Fibroblast of skin of left biceps (primary cell): ENCODE results near the gene TMEM141.

Experiments
- DNase-seq, 2 experiments: peaks; one replicate each; pipeline ENCODE4 v3.0.0-alpha.2; 2013; ENCODE audit warnings: low read depth in 2 of 2

The TMEM141 gene

DNA sequence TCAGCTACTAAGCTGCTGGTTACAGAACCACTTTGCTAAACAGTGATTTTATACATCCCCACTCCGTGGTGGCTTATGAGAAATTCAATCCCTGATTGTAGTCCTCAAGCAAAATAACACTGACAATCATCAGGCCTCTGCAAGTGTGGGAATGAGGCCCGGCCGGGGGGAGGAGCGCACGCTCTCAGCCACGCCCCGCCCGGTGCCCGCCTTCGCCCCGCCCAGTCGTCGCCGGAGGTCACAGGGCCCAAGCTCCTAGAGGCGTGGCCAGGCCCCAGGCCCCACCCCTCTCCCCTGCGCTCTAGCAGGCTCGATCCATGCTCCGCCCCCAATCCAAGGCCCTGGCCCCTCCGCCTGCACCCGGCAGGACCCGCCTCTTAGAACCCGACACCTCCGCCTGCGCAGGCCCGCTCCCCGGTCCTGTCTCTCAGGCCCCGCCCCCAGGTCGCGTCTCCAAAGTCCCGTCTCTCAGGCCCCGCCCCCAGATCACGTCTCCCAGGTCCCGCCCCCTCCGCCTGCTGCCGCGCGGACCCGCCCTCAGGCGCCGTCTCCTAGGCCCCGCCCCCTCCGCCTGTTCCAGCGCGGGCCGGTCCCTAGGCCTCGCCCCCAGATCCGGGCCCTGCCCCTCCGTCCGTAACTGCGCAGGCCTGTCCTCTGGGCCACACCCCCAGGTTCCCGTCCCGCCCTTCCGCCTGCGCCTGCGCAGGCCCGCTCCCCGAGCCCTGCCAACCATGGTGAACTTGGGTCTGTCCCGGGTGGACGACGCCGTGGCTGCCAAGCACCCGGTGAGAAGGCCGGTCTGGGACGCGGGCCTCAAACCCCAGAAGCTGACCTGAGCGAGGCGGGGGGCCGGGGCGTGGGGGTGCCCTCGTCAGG lies at the start of gene TMEM141:
TMEM141 (plus strand) TSS at position 705 of the 876 bp plus-strand sequence; CDS start at position 732, 27 bp downstream.
- DNase-seq = peak; percentile 98

DNA sequence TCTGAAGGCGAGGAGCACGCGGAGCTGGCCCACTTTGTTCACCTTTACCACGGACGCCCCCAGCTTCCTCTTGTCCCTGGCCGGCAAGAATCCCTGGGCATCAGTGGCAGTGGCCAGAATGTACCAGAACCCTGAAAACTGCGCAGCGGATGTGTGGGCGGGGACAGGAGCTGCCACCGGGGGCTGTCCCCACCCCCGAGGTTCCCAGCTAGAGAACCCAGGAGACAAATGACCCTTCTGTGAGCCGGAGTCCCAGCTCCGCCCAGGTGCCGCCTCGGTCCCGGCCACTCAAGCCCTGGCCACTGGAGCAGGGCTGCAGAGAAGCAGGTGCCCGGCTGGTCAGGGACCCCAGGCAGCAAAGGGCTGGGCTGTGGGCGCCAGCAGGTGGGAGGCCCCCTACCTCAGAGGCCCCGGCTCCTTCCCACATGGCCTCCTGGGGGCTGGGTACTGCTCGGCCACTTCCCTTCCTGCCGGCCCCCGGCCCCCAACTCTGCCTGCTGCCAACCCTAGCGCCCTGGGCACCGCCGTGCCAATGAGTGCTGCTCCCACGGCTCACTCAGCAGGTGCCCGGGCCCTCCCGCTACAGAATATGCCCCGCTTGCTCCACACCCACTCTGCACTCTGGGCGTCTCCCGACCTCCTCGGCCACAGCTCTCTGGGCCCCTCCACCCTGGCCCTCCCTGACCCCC lies 49.1 kb upstream of the TMEM141 start:
- no peak for DNase-seq

DNA sequence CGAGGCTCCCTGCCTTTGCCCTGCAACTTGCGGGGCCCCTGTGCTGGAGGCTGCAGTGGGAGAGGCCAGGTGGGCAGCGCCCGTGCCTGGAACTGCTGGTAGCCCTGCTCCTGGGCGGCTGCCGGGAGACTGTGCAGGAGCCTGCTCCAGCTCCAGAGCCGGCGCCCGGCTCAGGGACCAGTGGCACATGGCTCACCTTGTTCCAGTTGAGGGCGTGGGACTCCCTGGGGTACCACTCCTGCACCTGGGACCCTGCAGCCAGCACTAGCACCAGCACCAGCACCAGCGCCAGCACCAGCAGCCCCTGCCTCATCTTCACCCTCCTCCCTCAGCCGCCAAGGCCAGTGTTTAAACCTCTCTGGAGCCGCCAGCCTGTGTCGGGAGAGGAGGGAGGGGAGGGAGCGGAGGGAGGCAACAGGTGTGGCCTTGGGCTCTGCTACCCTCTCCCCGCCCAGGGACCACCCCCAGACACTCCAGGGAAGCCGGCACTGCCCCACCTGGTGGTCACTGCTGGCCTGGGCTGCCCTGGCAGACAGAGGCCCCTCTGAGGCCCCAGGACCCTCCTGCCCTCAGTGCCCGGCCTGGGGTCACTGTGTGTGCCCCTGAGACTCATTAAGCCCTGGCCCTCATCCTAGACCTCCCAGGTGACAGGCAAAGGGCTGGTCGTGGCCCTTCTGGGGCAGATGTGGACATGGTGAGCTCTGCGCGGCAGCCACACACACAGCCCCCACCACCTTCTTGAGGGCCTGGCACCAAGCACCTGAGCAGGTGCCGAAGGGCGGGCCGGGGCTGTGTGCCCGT lies 48.4 kb upstream of the TMEM141 start, which contains the start of gene LCN10:
LCN10 (minus strand) TSS at position 350 of the 801 bp plus-strand sequence; CDS start at position 313, 37 bp downstream.
- no peak for DNase-seq

GRCh38 chr9:136743639-136744211 lies 47.4 kb upstream of the TMEM141 start:
- DNase-seq = no peak

DNA sequence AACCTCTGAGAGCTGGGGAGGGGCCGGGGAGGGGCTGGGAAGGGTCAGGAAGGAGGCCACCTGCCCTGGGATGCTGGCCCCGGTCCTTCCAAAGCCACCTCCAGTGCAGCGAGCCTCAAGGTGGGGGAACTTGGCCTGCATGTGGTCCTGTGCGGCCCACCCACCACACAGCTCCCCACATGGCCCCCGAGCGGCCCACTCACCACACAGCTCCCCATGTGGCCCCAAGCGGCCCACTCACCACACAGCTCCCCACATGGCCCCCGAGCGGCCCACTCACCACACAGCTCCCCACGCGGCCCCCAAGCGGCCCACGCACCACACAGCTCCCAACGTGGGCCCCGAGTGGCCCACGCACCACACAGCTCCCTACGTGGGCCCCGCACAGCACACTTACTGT lies 46.4 kb upstream of the TMEM141 start:
- no peak for DNase-seq

- no peak for DNase-seq
These were observed 45.6 kb upstream of the TMEM141 start for GRCh38 chr9:136745389-136746154.

DNA sequence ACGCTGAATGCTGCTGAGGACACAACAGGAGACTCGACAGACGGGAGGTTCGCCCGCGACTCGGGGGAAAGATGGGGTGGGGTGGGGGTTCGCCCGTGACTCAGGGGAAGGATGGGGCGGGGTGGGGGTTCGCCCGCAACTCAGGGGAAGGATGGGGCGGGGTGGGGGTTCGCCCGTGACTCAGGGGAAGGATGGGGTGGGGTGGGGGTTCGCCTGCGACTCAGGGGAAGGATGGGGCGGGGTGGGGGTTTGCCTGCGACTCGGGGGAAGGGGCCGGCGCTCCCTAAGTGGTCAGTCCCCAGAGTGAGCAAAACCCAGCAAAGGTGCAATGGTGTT lies 45.0 kb upstream of the TMEM141 start:
- no peak for DNase-seq

DNA sequence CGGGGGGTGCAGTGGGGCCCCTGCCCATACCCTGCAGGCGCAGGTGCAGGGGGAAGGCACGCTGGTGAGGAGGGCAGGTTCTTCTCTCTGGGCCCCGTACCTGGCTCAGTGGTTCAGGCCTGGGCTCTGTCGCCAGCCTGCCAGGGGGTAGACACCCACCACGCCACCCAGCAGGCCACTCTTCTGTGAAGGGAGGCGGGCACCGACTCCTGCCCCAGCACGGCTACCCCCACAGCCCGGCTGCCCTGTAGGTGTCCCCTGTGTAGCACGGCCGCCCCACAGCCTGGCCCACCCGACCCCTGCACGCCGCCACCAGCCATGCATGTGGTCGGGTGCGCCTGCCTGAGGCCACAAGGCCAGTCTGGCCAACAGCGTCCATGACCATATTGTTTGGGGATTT lies 44.5 kb upstream of the TMEM141 start:
- no peak for DNase-seq

- DNase-seq = no peak
These were observed 43.7 kb upstream of the TMEM141 start for GRCh38 chr9:136747161-136748060.

DNA sequence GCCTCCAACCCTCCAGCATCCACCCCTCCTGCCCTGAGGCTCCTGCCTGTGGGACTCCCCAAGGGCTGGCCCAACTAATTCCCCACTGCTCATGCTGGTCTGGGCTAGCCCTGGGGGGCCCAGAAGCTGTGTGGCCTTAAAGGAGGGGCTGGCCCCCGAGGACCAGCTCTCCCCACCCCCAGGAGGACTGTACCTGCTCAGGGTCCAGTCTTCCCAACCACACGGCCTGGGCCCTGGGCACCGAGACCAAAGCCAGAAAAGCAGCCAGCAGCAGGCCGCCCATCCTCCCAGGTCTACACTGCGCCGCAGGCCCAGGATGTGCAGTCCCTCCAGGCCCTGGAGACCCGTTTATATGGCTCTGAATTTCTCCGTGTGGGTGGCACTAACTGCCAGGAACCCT lies 42.9 kb upstream of the TMEM141 start, which contains the start of gene LCN6:
LCN6 (minus strand) TSS at position 325 of the 400 bp plus-strand sequence; CDS start at position 283, 42 bp downstream.
- DNase-seq = no peak

DNA sequence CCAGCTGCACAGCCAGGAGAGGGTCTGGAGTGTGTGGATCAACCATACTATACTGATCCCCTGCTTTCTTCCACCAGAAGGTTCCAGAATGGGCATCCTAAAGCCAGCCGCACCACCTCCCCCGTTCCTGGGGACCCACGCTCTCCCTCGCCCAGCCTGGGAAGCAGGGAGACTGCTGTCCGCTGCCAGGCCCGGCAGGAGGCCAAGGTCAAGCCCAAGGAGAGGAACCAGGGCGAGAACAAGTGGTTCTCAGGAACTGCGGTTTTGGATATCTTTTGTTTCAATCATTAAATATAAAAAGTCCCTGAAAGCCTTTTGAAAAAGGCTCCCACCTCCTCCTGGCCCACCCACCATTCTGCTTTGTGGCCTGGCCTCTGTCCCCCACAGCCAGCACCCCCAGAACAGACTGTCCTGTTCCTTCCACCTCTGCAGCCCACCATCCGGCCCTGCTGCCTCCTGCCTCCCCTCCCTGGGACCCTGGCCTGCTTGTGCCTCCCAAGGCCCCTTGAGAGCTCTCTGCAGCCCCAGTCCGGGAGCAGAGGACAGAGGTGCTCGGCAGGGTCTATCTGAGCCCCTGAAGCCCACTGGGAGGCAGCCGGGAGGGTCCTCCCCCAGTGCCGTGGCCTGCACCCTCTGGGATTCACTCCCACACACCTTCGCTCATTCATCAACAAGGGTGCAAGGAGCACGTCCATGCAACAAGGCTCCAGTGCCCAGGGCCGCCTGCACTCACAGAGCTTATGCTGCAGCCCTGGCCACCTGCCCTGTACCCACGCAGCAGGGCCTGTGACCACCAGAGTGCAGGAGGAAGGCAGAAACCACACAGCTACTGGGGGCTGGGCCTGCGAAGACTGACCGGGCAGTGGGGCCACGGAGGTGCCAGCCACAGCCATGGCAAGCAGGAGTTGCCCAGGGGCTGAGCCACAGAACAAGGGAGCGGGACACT lies 42.2 kb upstream of the TMEM141 start:
- DNase-seq = no peak

- no peak for DNase-seq
These were observed 40.6 kb upstream of the TMEM141 start for GRCh38 chr9:136750526-136750925.

DNA sequence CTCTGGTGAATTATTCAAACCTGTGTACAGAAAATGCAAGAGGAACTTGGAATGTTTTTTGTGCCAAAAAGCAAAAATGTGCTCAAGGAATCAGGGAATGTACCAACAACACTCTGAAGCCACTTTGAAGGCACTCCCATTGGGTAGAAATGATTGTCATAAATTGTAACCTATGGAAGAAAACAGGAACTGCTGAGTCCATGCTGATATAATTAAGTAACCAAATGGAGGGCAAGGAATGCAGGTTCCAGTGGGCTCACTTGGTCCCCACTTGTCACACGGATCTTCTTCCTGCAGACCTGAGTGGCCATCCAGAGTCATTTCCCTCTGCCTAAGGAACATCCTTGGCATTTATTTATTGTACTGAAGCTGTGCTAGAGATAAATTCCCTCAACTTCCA lies 39.9 kb upstream of the TMEM141 start:
- no peak for DNase-seq

GRCh38 chr9:136751814-136752213 lies 39.3 kb upstream of the TMEM141 start:
- DNase-seq = no peak

DNA sequence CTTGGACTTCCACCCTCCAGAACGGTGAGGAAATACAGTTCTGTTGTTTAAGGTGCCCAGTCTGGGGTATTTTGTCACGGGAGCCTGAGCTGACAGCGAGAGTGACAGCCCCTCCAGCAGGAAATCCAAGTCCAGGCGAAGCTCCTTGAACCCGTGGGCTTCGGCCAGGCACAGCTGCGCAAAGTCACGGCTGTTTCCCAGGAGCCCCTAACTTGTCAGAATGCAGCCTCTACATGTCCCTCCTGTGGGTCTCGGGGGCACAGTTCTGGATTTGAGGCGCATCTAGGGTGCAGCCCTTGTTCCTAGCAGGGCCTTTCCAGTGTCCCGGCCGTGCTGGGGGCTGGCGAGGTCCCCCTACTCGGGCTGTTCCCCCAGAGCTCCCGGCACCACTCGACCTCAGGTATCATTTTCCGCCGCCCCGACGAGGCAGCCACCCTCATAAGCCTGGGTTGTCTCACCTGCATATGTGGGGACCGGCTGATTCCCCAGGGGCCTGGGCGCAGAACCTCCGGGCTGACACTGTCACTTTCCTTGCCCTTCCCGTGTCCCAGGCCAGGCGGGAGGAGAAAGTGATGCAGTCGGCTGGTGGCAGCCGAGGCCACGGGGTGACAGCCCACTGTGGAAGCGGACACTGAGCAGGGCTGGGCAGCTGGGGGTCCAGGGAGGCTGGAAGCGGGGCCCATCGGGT lies 37.6 kb upstream of the TMEM141 start:
- DNase-seq = no peak

DNA sequence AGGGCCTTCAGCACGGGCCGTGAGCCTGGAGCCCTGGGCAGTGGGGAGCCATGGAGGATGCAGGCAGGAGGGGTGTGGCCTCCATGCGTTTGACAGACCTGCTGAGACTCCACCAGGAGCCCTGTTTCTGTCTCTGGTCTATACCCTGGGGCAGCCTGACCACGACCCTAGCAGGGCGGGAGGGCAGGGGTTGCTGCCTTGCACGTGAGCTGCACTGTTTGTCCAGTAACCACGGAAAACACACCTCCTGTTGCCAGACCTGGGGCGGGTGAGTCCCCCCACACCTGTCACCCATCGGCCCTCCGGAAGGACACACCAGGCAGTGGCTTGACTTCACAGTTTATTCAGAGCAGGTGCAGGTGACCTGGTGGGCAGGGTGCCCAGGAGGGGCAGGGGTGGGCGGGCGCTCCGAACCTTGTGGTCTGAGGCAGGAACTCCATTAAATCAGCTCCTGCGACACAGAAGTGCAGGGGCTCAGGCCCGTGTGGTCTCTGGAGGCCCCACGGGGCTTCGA lies 37.0 kb upstream of the TMEM141 start:
- no peak for DNase-seq

DNA sequence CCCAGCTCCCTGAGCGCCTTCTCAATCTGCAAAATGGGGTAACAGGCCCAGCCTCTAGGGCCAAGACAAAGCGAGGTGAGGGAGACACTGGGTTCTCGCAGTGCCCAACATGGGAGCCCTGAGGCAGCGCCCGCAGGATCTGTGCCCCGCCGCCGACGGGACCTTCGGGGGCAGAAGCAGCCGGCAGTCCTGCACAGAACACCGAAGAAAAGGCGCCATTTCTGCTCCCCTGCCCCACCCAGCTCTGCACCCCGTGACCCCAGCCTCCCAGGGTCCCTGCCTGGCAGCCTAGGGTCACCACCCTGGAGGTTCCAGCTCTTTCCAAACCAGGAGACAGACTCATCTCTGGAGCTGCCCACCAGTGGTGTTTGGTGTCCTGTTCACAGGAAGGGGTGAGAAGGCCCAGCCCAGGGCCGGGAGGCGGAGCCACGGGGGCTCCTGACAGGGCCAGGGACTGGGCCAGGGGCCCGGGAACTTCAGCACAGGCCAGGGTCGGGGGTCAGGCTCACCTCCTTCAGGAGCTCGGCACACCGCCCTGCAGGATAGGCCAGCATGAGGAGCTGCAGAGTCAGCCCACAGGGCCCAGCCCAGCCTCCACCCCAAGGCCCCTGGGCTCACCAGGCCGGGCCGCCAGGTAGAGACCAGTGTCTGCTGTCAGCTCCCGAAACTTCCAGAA lies 36.4 kb upstream of the TMEM141 start:
- no peak for DNase-seq
